Choroid plexus epithelial cell (primary cell): ENCODE measurements around the gene PNPLA2.
A peak's percentile ranks its signal among the peaks of the same experiment; 100 is the strongest.

Experiments used
- DNase-seq: peaks from one replicate; pipeline ENCODE4 v3.0.0-alpha.2; 2010; ENCODE audit warnings: low read depth
- H3K4me3 ChIP-seq: 2 replicates; pipeline ENCODE4 v1.5.1; 2011; ENCODE audit warnings: low read depth, mild to moderate bottlenecking, control low read depth, low read length, moderate library complexity
- TF ChIP-seq, protein P1 (sequence below): conservative IDR thresholded peaks from 2 replicates; pipeline ENCODE4 v1.5.1; 2011; ENCODE audit warnings: low read depth, mild to moderate bottlenecking, control low read depth, inconsistent platforms, low read length, moderate library complexity

Gene PNPLA2

DNA sequence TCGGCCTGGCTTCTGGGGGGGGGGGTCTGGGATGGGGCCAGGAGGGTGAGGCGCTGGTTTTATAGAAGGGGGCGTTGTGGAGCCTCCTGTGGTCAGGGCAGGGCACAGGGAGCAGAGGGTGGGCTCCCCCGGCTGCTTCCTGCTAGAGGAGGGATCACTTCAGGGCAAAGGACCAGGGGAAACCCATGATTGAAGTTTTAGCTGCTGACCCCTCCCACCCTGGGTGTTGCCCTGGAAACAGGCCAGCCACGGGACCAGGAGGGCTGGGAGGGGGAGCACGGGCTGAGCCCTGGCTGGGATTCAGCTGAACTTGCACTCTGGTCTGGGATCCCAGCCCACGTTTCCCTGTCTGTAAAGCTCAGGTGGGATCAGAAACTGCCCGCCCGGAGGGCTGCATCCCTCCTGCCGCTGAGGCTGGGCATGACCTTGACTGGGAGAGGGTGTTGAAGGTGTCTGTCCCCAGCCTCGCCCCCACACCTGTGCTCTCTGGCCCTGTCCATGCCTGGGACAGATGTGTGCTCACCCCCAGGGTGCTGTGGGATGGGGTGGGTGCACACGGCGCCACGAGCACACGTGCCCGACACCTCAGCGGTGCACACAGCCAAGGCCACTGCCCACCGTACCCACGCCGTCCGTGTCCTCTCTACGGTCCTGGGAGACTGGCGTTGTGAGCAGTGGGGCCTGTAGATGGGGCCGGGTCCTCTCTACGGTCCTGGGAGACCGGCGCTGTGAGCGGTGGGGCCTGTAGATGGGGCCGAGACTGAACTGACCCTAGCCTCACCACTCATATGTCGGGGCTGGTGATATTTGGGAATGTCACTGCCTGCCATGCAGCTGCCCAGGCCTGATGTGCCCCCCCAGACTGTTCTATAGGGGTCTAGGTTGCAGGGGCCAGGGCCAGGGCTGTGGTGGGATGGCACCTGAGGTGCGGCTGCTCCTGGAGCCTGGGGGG, 26.3 kb downstream of the PNPLA2 start:
- peak; percentile 95 for DNase-seq
- TF ChIP-seq, protein P1, sequence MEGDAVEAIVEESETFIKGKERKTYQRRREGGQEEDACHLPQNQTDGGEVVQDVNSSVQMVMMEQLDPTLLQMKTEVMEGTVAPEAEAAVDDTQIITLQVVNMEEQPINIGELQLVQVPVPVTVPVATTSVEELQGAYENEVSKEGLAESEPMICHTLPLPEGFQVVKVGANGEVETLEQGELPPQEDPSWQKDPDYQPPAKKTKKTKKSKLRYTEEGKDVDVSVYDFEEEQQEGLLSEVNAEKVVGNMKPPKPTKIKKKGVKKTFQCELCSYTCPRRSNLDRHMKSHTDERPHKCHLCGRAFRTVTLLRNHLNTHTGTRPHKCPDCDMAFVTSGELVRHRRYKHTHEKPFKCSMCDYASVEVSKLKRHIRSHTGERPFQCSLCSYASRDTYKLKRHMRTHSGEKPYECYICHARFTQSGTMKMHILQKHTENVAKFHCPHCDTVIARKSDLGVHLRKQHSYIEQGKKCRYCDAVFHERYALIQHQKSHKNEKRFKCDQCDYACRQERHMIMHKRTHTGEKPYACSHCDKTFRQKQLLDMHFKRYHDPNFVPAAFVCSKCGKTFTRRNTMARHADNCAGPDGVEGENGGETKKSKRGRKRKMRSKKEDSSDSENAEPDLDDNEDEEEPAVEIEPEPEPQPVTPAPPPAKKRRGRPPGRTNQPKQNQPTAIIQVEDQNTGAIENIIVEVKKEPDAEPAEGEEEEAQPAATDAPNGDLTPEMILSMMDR: no peak
- H3K4me3 ChIP-seq: peak overlapping the region; percentile 91

DNA sequence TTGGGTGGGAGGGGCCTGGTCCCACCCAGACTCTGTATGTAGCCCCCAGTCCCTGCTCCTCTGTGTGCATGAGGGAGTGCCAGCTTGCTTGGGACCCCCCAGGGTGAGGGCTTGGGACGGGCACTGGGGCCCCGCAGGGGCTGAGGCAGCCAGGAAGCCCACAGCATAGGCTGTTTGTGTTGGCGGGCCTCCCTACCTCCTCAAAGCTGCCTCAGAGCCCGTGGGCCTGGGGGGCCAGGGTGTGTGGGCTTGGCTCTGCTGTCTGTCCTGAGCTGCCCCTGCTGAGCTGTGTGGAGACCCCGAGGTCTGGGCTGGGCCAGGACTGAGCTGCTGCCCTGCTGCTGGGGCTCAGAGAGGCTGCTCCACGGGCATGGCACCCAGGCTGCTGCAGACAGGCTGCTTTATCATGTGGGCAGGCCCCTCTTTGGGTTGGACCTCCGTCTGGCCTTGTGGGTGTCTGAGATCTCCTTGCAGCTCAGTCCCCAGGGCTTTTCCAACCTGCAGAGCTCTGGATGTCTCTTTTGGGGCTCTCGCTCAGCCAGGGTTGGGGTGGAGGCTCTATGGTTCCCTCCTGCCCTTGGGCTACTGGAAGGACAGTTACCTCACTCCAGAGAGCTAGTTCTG, 27.3 kb downstream of the PNPLA2 start:
- peak; percentile 49 for DNase-seq
- H3K4me3 ChIP-seq: no peak overlapping the region
- TF ChIP-seq, protein P1: no peak

DNA sequence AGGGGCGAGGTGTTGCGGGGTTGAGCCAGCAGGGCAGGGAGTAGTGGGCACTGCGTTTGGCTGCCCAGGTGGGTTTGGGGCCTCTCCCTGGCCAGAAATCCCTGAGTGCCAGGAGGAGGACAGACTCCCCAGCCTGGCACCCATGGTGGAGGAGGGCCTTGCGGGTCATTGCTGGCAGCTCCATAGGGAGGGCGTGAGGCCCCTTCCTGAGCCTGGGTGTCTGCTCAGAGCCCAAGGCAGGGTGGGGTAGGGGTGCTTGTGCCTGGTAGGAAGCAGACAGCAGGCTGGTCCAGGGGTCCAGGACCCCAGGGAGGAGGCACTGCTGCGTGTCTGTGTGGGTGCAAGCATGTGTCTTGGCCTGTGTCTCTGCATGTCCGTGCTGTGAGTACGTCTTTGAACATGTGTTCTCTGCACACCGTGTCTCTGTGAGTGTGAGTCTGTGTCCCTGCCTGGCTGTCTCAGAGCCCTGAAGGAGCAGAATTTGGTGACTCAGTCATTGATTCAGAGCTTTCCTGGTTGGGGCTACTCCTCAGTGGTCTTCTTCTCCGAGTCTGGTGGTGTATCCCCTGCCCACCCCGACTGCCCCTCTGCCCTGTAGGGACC, 27.9 kb downstream of the PNPLA2 start:
- H3K4me3 ChIP-seq: no peak overlapping the region
- TF ChIP-seq, protein P1: no peak
- peak; percentile 37 for DNase-seq

DNA sequence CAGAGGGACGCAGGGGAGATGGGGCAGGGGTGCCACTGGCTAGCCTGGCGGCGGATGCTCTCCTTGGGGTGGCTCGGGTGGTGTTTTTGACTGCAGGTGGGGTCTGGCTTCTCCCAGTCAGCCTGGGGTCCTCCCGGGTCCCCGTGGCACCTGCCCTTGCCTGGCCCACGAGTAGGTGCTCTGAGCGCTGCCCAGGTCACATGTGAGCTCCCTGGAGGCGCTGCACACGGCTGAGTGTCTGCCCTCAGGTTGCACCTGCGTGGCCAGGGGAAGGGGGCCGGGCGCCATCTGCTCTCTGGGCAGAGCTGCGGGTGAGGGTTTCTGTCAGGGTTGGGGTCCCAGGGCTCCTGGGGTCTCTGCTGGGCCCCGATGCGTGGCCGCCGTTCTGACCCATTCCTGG, 29.2 kb downstream of the PNPLA2 start:
- no peak for DNase-seq
- H3K4me3 ChIP-seq: no peak overlapping the region
- TF ChIP-seq, protein P1: no peak

DNA sequence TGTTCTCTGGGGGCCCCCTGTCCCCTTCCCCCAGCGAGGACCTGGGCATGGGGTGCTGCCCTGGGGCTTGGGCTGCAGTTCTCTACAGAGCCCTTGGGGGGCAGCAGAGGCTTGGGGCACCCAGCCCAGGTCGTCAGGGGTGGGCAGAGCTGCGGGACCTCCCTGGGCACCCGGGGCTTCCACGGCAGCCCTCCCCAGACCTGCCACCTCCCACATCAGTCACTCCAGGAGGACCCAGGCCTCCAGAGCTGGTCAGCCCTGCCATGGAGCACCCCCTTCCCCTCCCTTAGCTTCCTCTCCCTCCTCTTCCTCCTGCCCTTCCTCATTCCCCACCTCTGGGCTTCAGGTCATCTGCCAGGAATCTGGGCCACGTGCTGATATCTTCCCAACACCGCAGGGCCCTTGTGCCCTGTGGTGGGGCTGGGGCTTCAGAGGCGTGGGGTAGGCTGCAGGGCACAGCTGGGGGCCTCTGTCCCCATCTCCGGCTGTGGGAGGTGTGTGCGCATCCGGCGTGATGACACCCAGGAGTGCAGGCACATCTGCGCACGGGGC, 29.7 kb downstream of the PNPLA2 start:
- H3K4me3 ChIP-seq: no peak overlapping the region
- DNase-seq: peak; percentile 48
- TF ChIP-seq, protein P1: peak; percentile 86

DNA sequence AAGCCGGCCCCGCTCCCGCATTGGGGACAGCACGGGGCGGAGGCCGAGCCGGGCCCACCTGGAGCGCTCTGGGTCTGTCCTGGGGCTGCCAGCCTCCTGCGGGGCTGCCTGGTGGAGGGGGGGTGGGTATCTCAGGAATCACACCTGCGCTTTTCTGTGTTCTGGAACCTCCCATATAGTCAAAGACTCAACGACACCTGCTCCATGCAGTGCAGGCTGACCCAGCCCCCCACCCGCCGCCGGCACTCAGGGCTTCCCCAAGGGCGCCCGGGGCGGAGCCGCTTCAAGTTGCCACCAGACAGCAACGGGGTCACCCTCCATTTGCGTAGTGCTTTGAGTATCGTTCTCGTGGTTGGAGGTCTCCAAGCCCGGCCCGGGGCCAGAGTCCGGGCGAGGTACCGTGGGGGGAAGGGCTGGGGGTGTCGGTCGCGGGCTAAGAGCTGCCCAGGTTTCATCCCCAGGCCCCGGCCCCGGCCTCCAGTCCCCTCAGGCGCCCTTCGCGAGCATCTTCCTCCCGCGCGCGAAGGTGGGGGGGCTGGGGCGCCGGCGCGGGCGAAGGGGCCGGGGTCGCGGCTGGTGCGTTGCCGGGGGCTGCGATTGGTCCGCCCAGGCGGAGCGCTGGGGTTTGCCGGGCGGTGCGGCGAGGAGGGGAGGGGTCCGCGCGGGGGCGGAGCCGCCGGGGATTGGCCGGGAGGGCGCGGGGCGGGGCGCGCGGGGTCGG, 30.6 kb downstream of the PNPLA2 start:
- no peak for DNase-seq
- peak overlapping the region; percentile 54 for H3K4me3 ChIP-seq
- TF ChIP-seq, protein P1: no peak
